IMR-90 (cell line): ENCODE measurements around the gene CTBP2. TPM values are rescaled to one million over a fixed set of nuclear protein-coding genes. Genes with fewer than 3 reads are reported as not detected.

Experiments
- ATAC-seq: fragments of 200-7000 bp; cut with Tn5 transposase; 2 replicates; pipeline ENCODE4 v1.9.1; 2020; ENCODE audit warnings: low read depth, mild to moderate bottlenecking, moderate library complexity
- BruUV-seq: library from RNA; stranded (reverse); fragments of 400-500 nt; replicated peaks from 2 replicates; lab custom pipeline; 2021; lab: Mats Ljungman, UMichigan
- CTCF ChIA-PET: fragments of 300-600 bp; formaldehyde crosslinking; extraction: SDS; loops from one replicate; lab custom pipeline; 2021; ENCODE audit warnings: antibody characterized with exemption; lab: Yijun Ruan, JAX
- POLR2A ChIA-PET: fragments of 300-600 bp; sonication (Branson Sonifier 250); formaldehyde crosslinking; loops from one replicate; lab custom pipeline; 2022; ENCODE audit warnings: antibody characterized with exemption; ENCODE audit not compliant: unreplicated experiment; lab: Charles Lee
- DNase-seq: peaks from one replicate; pipeline ENCODE4 v3.0.0; 2013
- H2AFZ ChIP-seq: replicated peaks from 2 replicates; pipeline ENCODE3; 2013; ENCODE audit warnings: low read length, mild to moderate bottlenecking; ENCODE audit not compliant: poor library complexity
- H2AK5ac ChIP-seq: 2 replicates; pipeline ENCODE4 v1.6.1; 2013; ENCODE audit warnings: low read depth, low read length, inconsistent platforms
- H2AK9ac ChIP-seq: replicated peaks from 2 replicates; pipeline ENCODE3; 2013; ENCODE audit warnings: mild to moderate bottlenecking, low read depth, low read length, moderate library complexity; ENCODE audit not compliant: poor library complexity
- H2BK120ac ChIP-seq: 2 replicates; pipeline ENCODE4 v1.6.1; 2013; ENCODE audit warnings: low read depth, low read length, inconsistent platforms
- H2BK15ac ChIP-seq: 3 replicates; pipeline ENCODE4 v1.6.1; 2013; ENCODE audit warnings: low read depth, low read length, inconsistent platforms
- H2BK20ac ChIP-seq: 2 replicates; pipeline ENCODE4 v1.6.1; 2013; ENCODE audit warnings: low read depth, mild to moderate bottlenecking, inconsistent platforms, low read length, moderate library complexity
- H2BK5ac ChIP-seq: 2 replicates; pipeline ENCODE4 v1.6.1; 2013; ENCODE audit warnings: mild to moderate bottlenecking, low read depth, low read length, inconsistent platforms; ENCODE audit not compliant: poor library complexity, severe bottlenecking
- H3K14ac ChIP-seq: replicated peaks from 2 replicates; pipeline ENCODE4 v1.6.1; 2013; ENCODE audit warnings: low read depth, low read length, inconsistent platforms
- H3K18ac ChIP-seq: 2 replicates; pipeline ENCODE4 v1.6.1; 2013; ENCODE audit warnings: low read depth, low read length, control low read depth
- H3K23ac ChIP-seq: 2 replicates; pipeline ENCODE4 v1.6.1; 2013; ENCODE audit warnings: low read depth, low read length, inconsistent platforms
- H3K27ac ChIP-seq: 2 replicates; pipeline ENCODE4 v1.5.1; 2013; ENCODE audit warnings: mild to moderate bottlenecking, control low read depth, low read length; ENCODE audit not compliant: insufficient read depth
- H3K27me3 ChIP-seq: 2 replicates; pipeline ENCODE4 v1.6.1; 2013; ENCODE audit warnings: low read length; ENCODE audit not compliant: control insufficient read depth, insufficient read depth
- H3K36me3 ChIP-seq: 2 replicates; pipeline ENCODE4 v1.6.1; 2013; ENCODE audit warnings: low read length, mixed read lengths; ENCODE audit not compliant: control insufficient read depth, insufficient read depth
- H3K4ac ChIP-seq: 2 replicates; pipeline ENCODE4 v1.6.1; 2013; ENCODE audit warnings: low read depth, low read length, inconsistent platforms
- H3K4me1 ChIP-seq: 2 replicates; pipeline ENCODE4 v1.6.1; 2013; ENCODE audit warnings: low read length, mixed read lengths; ENCODE audit not compliant: control insufficient read depth, insufficient read depth
- H3K4me2 ChIP-seq: 2 replicates; pipeline ENCODE4 v1.6.1; 2013; ENCODE audit warnings: low read depth, mild to moderate bottlenecking, control low read depth, low read length, moderate library complexity
- H3K4me3 ChIP-seq: 2 replicates; pipeline ENCODE4 v1.5.1; 2013; ENCODE audit warnings: low read depth, mild to moderate bottlenecking, control low read depth, low read length, moderate library complexity; ENCODE audit not compliant: insufficient read depth
- H3K56ac ChIP-seq: 2 replicates; pipeline ENCODE4 v1.6.1; 2013; ENCODE audit warnings: low read length, inconsistent platforms; ENCODE audit not compliant: insufficient read depth; ENCODE audit errors: extremely low read depth
- H3K79me1 ChIP-seq, 2 experiments: 2 replicates each; pipeline ENCODE4 v1.6.1; 2013; ENCODE audit warnings: low read length in 2 of 2, inconsistent platforms in 1 of 2, low read depth in 1 of 2
- H3K9ac ChIP-seq: 2 replicates; pipeline ENCODE4 v1.6.1; 2013; ENCODE audit warnings: low read depth, low read length, control low read depth
- H3K9me1 ChIP-seq: 2 replicates; pipeline ENCODE4 v1.6.1; 2013; ENCODE audit warnings: low read length, inconsistent platforms; ENCODE audit not compliant: insufficient read depth
- H3K9me3 ChIP-seq: 2 replicates; pipeline ENCODE4 v1.6.1; 2013; ENCODE audit warnings: low read length; ENCODE audit not compliant: control insufficient read depth, insufficient read depth
- H4K20me1 ChIP-seq: 2 replicates; pipeline ENCODE4 v1.6.1; 2013; ENCODE audit warnings: low read length, inconsistent platforms; ENCODE audit not compliant: insufficient read depth
- H4K5ac ChIP-seq: 2 replicates; pipeline ENCODE4 v1.6.1; 2013; ENCODE audit warnings: mild to moderate bottlenecking, low read depth, low read length, control low read depth
- H4K8ac ChIP-seq, 2 experiments: 2 replicates each; pipeline ENCODE4 v1.6.1; 2013; ENCODE audit warnings: low read depth in 2 of 2, low read length in 2 of 2, control low read depth in 1 of 2, inconsistent platforms in 1 of 2
- H4K91ac ChIP-seq: 2 replicates; pipeline ENCODE4 v1.6.1; 2013; ENCODE audit warnings: low read depth, low read length, inconsistent platforms; ENCODE audit not compliant: insufficient read depth
- BHLHE40 ChIP-seq: fragments of 150-350 bp; IDR thresholded peaks from 2 replicates; pipeline ENCODE4 v1.6.1; 2016; ENCODE audit warnings: mild to moderate bottlenecking, low read depth, low read length
- CEBPB ChIP-seq: IDR thresholded peaks from 2 replicates; pipeline ENCODE4 v1.6.1; 2012; ENCODE audit warnings: low read depth, low read length, improper control_type of control experiment
- CHD1 ChIP-seq: IDR thresholded peaks from 2 replicates; pipeline ENCODE4 v1.6.1; 2012; ENCODE audit warnings: low read depth, low read length, improper control_type of control experiment
- CTCF ChIP-seq: conservative IDR thresholded peaks from 2 replicates; pipeline ENCODE4 v1.5.1; 2012; ENCODE audit warnings: mild to moderate bottlenecking, low read depth, low read length, improper control_type of control experiment
- ELK1 ChIP-seq: fragments of 150-350 bp; IDR thresholded peaks from 2 replicates; pipeline ENCODE4 v1.6.1; 2016; ENCODE audit warnings: low read depth, mild to moderate bottlenecking, low read length, moderate library complexity, borderline replicate concordance
- FOS ChIP-seq: fragments of 150-350 bp; IDR thresholded peaks from 2 replicates; pipeline ENCODE4 v1.6.1; 2016; ENCODE audit warnings: low read depth, low read length
- MAFK ChIP-seq: IDR thresholded peaks from 2 replicates; pipeline ENCODE4 v1.6.1; 2012; ENCODE audit warnings: low read depth, low read length, improper control_type of control experiment
- MAZ ChIP-seq: IDR thresholded peaks from 2 replicates; pipeline ENCODE4 v1.6.1; 2012; ENCODE audit warnings: low read depth, mild to moderate bottlenecking, low read length, improper control_type of control experiment, moderate library complexity, borderline replicate concordance
- MXI1 ChIP-seq: IDR thresholded peaks from 2 replicates; pipeline ENCODE4 v1.6.1; 2012; ENCODE audit warnings: low read depth, mild to moderate bottlenecking, low read length, moderate library complexity, borderline replicate concordance
- NFE2L2 ChIP-seq: fragments of 150-350 bp; IDR thresholded peaks from 2 replicates; pipeline ENCODE4 v1.6.1; 2016; ENCODE audit warnings: low read depth, mild to moderate bottlenecking, low read length
- POLR2A ChIP-seq: IDR thresholded peaks from 2 replicates; pipeline ENCODE4 v1.6.1; 2012; ENCODE audit warnings: mild to moderate bottlenecking, low read depth, low read length
- RAD21 ChIP-seq: IDR thresholded peaks from 2 replicates; pipeline ENCODE4 v1.6.1; 2012; ENCODE audit warnings: low read length, improper control_type of control experiment
- RCOR1 ChIP-seq: IDR thresholded peaks from 2 replicates; pipeline ENCODE4 v1.6.1; 2012; ENCODE audit warnings: mild to moderate bottlenecking, low read length, improper control_type of control experiment; ENCODE audit not compliant: insufficient replicate concordance
- RFX5 ChIP-seq: IDR thresholded peaks from 2 replicates; pipeline ENCODE4 v1.8.0; 2012; ENCODE audit warnings: low read depth, mild to moderate bottlenecking, low read length, moderate library complexity
- SMC3 ChIP-seq: fragments of 150-350 bp; IDR thresholded peaks from 2 replicates; pipeline ENCODE4 v1.6.1; 2016; ENCODE audit warnings: low read depth, mild to moderate bottlenecking, antibody characterized with exemption, low read length, moderate library complexity
- USF2 ChIP-seq: fragments of 150-350 bp; IDR thresholded peaks from 2 replicates; pipeline ENCODE4 v1.6.1; 2017; ENCODE audit warnings: mild to moderate bottlenecking, antibody characterized with exemption, low read length, low read depth
- WGBS, 2 experiments: methylation state at CpG; one replicate each; pipeline versions ENCODE4 v1.1.5 to v1.1.7; 2013; ENCODE audit warnings: missing lambda C conversion rate in 2 of 2; ENCODE audit not compliant: insufficient read length in 1 of 2; ENCODE audit errors: extremely low coverage in 2 of 2; 5-methylcytosine and 5-hydroxymethylcytosine counted together
- dilution Hi-C: fragments of 300-500 bp; cut with HindIII; formaldehyde crosslinking; loops from one replicate; pipeline ENCODE4 v1.14.3; 2018; ENCODE audit warnings: low sequenced_read_pairs; ENCODE audit not compliant: unreplicated experiment
- in situ Hi-C: fragments of 300-500 bp; cut with MboI; formaldehyde crosslinking; loops from 3 replicates; pipeline ENCODE4 v1.14.3; 2019; ENCODE audit warnings: low sequenced_read_pairs, inconsistent platforms, mixed read lengths
- intact Hi-C: fragments of 100-400 bp; cut with micrococcal nuclease; formaldehyde crosslinking; loops from 2 replicates; pipeline ENCODE4 v1.10.0; 2022
- polyA plus RNA-seq, 3 experiments: library from polyadenylated mRNA; depleted of rRNA; stranded (reverse); fragments of >200 nt; gene quantifications; 2 replicates each; pipeline ENCODE4 v1.2.3, GENCODE V29; 2012; ENCODE audit warnings: low replicate concordance in 1 of 3
- total RNA-seq: library from RNA; depleted of rRNA; stranded (reverse); fragments of >200 nt; gene quantifications from 2 replicates; pipeline ENCODE4 v1.2.3, GENCODE V29; 2012

Gene CTBP2
- total and polyA plus RNA-seq, 2 of the 4 experiments (the other 2 are of a cell fraction) = 81.0 to 86.6 TPM

GRCh38 chr10:125127986-125128385 lies 32.4 kb downstream of the CTBP2 start:
- peaks cover 54 to 92% of the 10 kb centered on the region in 2 experiments for H3K79me1 ChIP-seq
- H2AFZ ChIP-seq = no peak overlapping the region
- no peaks in the 10 kb centered on the region for H3K27me3 ChIP-seq
- no peak overlapping the region for H4K8ac ChIP-seq
- WGBS, 2 experiments = 100% methylated on average over 1 of the region's 3 CpGs; no CpG with 5 or more reads in 1 of the 2 experiments
- no peak overlapping the region for H3K4me2 ChIP-seq
- no peak overlapping the region for H3K18ac ChIP-seq
- ChIA-PET POLR2A (no interaction called here), CTCF (no interaction called here)
- H2BK15ac ChIP-seq = no peak overlapping the region
- no peak overlapping the region for H3K4me3 ChIP-seq
- H4K20me1 ChIP-seq = peaks cover 93% of the 10 kb centered on the region
- H4K91ac ChIP-seq = no peak overlapping the region
- peaks cover 39% of the 10 kb centered on the region for H3K9me1 ChIP-seq
- H2BK20ac ChIP-seq = no peak overlapping the region
- H2BK120ac ChIP-seq = no peak overlapping the region
- in situ Hi-C loops = no loop called here
- no peak for ATAC-seq
- H2AK5ac ChIP-seq = 0 out of 2 replicates have a peak overlapping the region, but pooled peaks have one; percentile 16
- dilution Hi-C loops = no loop called here
- peaks cover 16% of the 10 kb centered on the region for H3K4me1 ChIP-seq
- no TSS peak for BruUV-seq
- H3K9ac ChIP-seq = no peak overlapping the region
- no peak for TF ChIP-seq MAFK
- TF ChIP-seq CHD1 = no peak
- TF ChIP-seq ELK1 = no peak
- TF ChIP-seq CEBPB = no peak
- TF ChIP-seq POLR2A = no peak
- no peak for TF ChIP-seq USF2
- no peak for TF ChIP-seq FOS
- TF ChIP-seq MXI1 = no peak
- TF ChIP-seq MAZ = no peak
- no peak for TF ChIP-seq SMC3
- TF ChIP-seq RFX5 = no peak
- no peak for TF ChIP-seq RCOR1
- no peak for TF ChIP-seq NFE2L2
- no peak for TF ChIP-seq RAD21
- TF ChIP-seq CTCF = no peak
- no peak for TF ChIP-seq BHLHE40
- peaks cover 38% of the 10 kb centered on the region for H3K36me3 ChIP-seq
- H3K27ac ChIP-seq = no peak overlapping the region
- peaks cover 4% of the 10 kb centered on the region for H3K9me3 ChIP-seq
- H3K56ac ChIP-seq = no peak overlapping the region
- no peak overlapping the region for H3K23ac ChIP-seq
- H2BK5ac ChIP-seq = no peak overlapping the region
- no peak for DNase-seq
- no peak overlapping the region for H3K14ac ChIP-seq
- H2AK9ac ChIP-seq = no peak overlapping the region
- intact Hi-C loops = no loop called here
- no peak overlapping the region for H4K5ac ChIP-seq
- H3K4ac ChIP-seq = no peak overlapping the region
